NT2/D1 (cell line): ENCODE results near the gene TPM4.

Experiments
- DNase-seq: peaks from one replicate; pipeline ENCODE4 v3.0.0-alpha.2; 2011; ENCODE audit warnings: low read depth, low spot score
- H3K27me3 ChIP-seq: 2 replicates; pipeline ENCODE4 v1.6.0; 2011; ENCODE audit warnings: mild to moderate bottlenecking; ENCODE audit not compliant: insufficient read length, insufficient read depth
- H3K36me3 ChIP-seq: 2 replicates; pipeline ENCODE4 v1.6.1; 2011; ENCODE audit warnings: mild to moderate bottlenecking, low read length, mixed read lengths; ENCODE audit not compliant: insufficient read depth, insufficient read length
- H3K4me1 ChIP-seq: 2 replicates; pipeline ENCODE4 v1.5.1; 2011; ENCODE audit not compliant: insufficient read depth, insufficient read length
- H3K4me3 ChIP-seq: 2 replicates; pipeline ENCODE4 v1.5.1; 2011; ENCODE audit warnings: low read depth; ENCODE audit not compliant: insufficient read length
- H3K9ac ChIP-seq: 2 replicates; pipeline ENCODE4 v1.6.0; 2011; ENCODE audit warnings: low read depth; ENCODE audit not compliant: insufficient read length
- H3K9me3 ChIP-seq: 2 replicates; pipeline ENCODE4 v1.5.1; 2011; ENCODE audit warnings: mild to moderate bottlenecking, low read length; ENCODE audit not compliant: insufficient read depth
- SUZ12 ChIP-seq: IDR thresholded peaks from 2 replicates; pipeline ENCODE4 v1.6.1; 2011; ENCODE audit not compliant: insufficient read length, insufficient read depth; ENCODE audit errors: extremely low read depth
- YY1 ChIP-seq: IDR thresholded peaks from 2 replicates; pipeline ENCODE4 v1.6.1; 2011; ENCODE audit not compliant: insufficient read length, insufficient read depth
- ZNF274 ChIP-seq: IDR thresholded peaks from 2 replicates; pipeline ENCODE4 v1.6.1; 2011; ENCODE audit warnings: mild to moderate bottlenecking, low read depth, low read length

TPM4 gene

GRCh38 chr19:16033136-16033530 is 43.2 kb upstream of the TPM4 start:
- Histone ChIP-seq H3K9me3 (no peaks in the 10 kb centered on the region), H3K4me3 (no peak overlapping the region), H3K4me1 (no peaks in the 10 kb centered on the region), H3K36me3 (no peaks in the 10 kb centered on the region), H3K9ac (no peak overlapping the region), H3K27me3 (no peaks in the 10 kb centered on the region)
- TF ChIP-seq ZNF274 (no peak), YY1 (no peak), SUZ12 (no peak)
- no peak for DNase-seq

GRCh38 chr19:16033721-16034120 is 42.6 kb upstream of the TPM4 start:
- no peak overlapping the region for H3K4me3 ChIP-seq
- H3K4me1 ChIP-seq, result no peaks in the 10 kb centered on the region
- no peak for DNase-seq
- no peak overlapping the region for H3K9ac ChIP-seq
- H3K36me3 ChIP-seq, result no peaks in the 10 kb centered on the region
- no peaks in the 10 kb centered on the region for H3K9me3 ChIP-seq
- no peaks in the 10 kb centered on the region for H3K27me3 ChIP-seq
- no peak for TF ChIP-seq YY1
- no peak for TF ChIP-seq SUZ12
- TF ChIP-seq ZNF274, result no peak

- no peaks in the 10 kb centered on the region for H3K27me3 ChIP-seq
- TF ChIP-seq YY1 (no peak), SUZ12 (no peak), ZNF274 (no peak)
- DNase-seq, result no peak
- no peaks in the 10 kb centered on the region for H3K9me3 ChIP-seq
- no peak overlapping the region for H3K9ac ChIP-seq
- H3K4me3 ChIP-seq, result no peak overlapping the region
- H3K4me1 ChIP-seq, result no peaks in the 10 kb centered on the region
- H3K36me3 ChIP-seq, result no peaks in the 10 kb centered on the region
These were observed 42.1 kb upstream of the TPM4 start for GRCh38 chr19:16034180-16034579.

- DNase-seq, result no peak
- Histone ChIP-seq H3K9ac (no peak overlapping the region), H3K4me3 (no peak overlapping the region), H3K36me3 (no peaks in the 10 kb centered on the region), H3K27me3 (no peaks in the 10 kb centered on the region), H3K9me3 (no peaks in the 10 kb centered on the region), H3K4me1 (no peaks in the 10 kb centered on the region)
- TF ChIP-seq YY1 (no peak), SUZ12 (no peak), ZNF274 (no peak)
These were observed 41.2 kb upstream of the TPM4 start for GRCh38 chr19:16034958-16035560.

- DNase-seq, result no peak
- no peak overlapping the region for H3K9ac ChIP-seq
- H3K9me3 ChIP-seq, result no peaks in the 10 kb centered on the region
- no peaks in the 10 kb centered on the region for H3K36me3 ChIP-seq
- H3K4me3 ChIP-seq, result no peak overlapping the region
- H3K27me3 ChIP-seq, result no peaks in the 10 kb centered on the region
- no peaks in the 10 kb centered on the region for H3K4me1 ChIP-seq
- no peak for TF ChIP-seq ZNF274
- no peak for TF ChIP-seq YY1
- no peak for TF ChIP-seq SUZ12
These were observed 40.5 kb upstream of the TPM4 start for GRCh38 chr19:16035601-16036297.

- no peak for DNase-seq
- TF ChIP-seq YY1 (no peak), ZNF274 (no peak), SUZ12 (no peak)
- H3K4me1 ChIP-seq, result no peaks in the 10 kb centered on the region
- no peaks in the 10 kb centered on the region for H3K36me3 ChIP-seq
- H3K9ac ChIP-seq, result no peak overlapping the region
- no peaks in the 10 kb centered on the region for H3K9me3 ChIP-seq
- no peaks in the 10 kb centered on the region for H3K27me3 ChIP-seq
- H3K4me3 ChIP-seq, result no peak overlapping the region
These were observed 39.8 kb upstream of the TPM4 start for GRCh38 chr19:16036397-16036925.

- no peaks in the 10 kb centered on the region for H3K4me1 ChIP-seq
- H3K27me3 ChIP-seq, result peaks cover 3% of the 10 kb centered on the region
- DNase-seq, result no peak
- no peak overlapping the region for H3K4me3 ChIP-seq
- H3K36me3 ChIP-seq, result no peaks in the 10 kb centered on the region
- TF ChIP-seq SUZ12, result no peak
- TF ChIP-seq YY1, result no peak
- no peak for TF ChIP-seq ZNF274
- no peaks in the 10 kb centered on the region for H3K9me3 ChIP-seq
- no peak overlapping the region for H3K9ac ChIP-seq
These were observed 39.4 kb upstream of the TPM4 start for GRCh38 chr19:16036941-16037340.
